GM19397 (cell line): Measurements from ENCODE around the gene PROZ.

Experiments
- ATAC-seq: cut with Tn5 transposase; IDR thresholded peaks from one replicate; pipeline ENCODE4 v1.9.1; 2021; ENCODE audit warnings: mild to moderate bottlenecking, moderate library complexity; ENCODE audit not compliant: unreplicated experiment

PROZ gene

GRCh38 chr13:113119166-113119821, 39.2 kb upstream of the PROZ start:
- no peak for ATAC-seq

- ATAC-seq: no peak
Measured at GRCh38 chr13:113119822-113120189, 38.6 kb upstream of the PROZ start.

- ATAC-seq: no peak
Measured at GRCh38 chr13:113120300-113121182, 37.9 kb upstream of the PROZ start.

DNA sequence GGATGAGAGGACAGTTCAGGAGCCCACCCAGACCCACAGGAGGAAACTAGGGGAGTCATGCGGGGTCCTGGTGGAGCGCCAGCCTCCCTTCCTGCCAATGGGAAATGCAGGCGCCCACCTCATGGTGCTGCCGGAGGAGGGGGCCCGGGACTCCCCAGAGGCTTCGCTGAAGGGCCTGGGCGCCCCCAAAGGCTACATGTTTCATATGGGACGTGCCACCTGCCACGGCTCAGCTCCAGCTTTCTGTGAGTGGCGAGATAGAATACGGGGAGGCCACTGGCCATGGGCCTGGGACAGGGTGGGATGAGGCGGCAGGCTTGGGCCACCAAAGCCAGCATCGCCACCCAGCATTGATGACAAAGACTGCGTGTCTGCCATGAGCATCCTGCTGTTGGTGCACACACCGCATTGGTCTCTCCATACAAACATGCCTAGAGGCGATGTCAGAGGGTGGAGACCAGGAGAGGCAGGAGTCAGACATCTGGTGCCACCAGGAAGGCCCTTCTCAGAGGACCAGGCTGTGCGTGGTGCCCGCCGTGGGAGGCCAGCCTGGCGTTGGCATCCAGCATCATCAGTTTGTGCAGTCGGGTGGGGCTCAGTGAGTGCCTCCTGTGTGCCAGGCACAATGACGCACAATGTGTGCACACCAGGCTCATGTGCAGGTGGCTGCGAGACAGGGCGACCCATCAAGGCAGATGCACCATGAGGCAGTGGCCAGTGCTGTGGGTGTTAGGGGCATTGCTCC, 37.1 kb upstream of the PROZ start:
- no peak for ATAC-seq

GRCh38 chr13:113121928-113122471, 36.4 kb upstream of the PROZ start:
- no peak for ATAC-seq

GRCh38 chr13:113122550-113123225, 35.8 kb upstream of the PROZ start, which contains the start of gene F10:
TSS of gene F10 (plus strand) at chr13:113122799. CDS start at chr13:113122856, 57 bp downstream.
- no peak for ATAC-seq

DNA sequence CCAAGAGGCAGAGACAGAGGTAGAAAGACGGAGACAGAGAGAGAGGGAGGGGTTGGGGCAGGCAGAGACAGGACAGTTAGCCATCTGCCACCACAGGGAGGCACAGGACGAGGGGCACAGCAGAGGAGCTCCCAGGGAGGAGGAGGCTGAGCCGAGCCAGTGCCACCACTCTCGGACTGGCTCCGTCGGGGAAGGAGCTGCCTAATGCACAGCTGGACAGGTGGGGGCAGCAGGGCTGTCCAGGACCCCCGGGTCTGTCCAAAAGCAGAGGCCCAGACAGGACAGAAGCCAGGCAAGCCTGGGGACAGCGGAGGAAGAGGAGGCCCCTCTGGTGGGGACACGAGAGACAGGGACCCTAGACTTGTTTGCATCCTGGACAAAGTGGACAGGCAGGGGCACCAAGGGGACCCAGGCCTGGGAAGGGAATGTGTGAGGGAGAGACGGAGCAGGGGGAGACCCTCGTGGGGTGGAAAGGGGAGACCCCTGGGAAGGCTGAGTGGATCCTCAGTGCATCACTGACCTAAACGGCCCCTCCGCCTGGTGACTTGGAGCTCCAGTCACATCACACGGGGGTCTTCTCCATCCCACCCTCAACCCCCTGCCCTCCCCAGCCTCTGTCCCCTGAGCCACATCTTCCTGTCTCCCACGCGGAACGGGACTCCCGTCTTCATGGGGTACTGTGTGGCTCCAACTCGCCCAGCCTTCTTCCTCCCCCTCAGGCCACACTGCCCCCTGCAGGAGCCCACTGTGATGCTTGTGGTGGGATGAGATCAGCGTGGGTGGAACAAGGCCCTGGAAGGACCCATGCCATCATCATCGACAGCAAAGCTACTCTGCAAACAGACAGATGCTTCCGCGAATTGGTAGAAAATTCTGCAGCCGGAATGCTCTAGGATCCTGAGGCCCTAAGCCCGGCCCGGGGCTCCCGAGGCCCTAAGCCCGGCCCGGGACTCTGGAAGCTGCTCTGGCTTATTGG, 34.9 kb upstream of the PROZ start:
- ATAC-seq: no peak

GRCh38 chr13:113124211-113124970, 34.1 kb upstream of the PROZ start:
- no peak for ATAC-seq

DNA sequence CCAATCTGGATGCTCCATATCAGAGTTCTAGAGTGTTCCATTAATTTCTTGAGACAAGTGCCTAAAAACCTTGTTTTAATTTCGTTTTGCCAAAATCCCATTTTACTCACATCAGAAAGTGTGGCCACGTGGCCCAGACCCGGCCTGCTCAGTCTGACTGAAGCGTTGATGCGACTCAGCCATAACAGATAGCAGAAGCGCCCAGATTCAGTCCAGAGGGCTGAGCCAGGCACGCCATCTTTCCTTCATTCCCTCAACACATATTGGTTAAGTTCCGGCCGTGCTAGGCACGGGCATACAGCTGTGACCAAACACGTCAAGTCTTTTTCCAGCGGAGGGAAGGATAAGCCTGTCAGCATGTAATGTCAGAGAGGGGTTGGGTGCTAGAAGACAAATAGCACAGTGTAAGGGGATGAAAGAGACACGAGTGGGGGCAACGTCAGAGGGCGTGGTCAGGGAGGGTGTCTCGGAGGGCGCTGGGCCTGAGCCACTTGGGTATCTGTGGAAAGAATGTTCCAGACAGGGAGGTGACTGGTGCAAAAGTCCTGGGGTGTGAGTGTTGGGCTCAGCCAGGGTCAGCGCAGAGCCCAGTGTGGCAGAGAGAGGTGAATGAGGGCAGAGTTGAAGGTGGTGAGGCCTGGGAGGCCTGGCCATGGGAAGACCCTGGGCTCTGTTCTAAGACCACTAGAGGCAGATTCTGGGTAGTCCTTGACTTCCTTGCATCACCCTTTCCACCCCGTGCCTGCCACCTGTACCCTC, 32.8 kb upstream of the PROZ start:
- ATAC-seq: no peak

DNA sequence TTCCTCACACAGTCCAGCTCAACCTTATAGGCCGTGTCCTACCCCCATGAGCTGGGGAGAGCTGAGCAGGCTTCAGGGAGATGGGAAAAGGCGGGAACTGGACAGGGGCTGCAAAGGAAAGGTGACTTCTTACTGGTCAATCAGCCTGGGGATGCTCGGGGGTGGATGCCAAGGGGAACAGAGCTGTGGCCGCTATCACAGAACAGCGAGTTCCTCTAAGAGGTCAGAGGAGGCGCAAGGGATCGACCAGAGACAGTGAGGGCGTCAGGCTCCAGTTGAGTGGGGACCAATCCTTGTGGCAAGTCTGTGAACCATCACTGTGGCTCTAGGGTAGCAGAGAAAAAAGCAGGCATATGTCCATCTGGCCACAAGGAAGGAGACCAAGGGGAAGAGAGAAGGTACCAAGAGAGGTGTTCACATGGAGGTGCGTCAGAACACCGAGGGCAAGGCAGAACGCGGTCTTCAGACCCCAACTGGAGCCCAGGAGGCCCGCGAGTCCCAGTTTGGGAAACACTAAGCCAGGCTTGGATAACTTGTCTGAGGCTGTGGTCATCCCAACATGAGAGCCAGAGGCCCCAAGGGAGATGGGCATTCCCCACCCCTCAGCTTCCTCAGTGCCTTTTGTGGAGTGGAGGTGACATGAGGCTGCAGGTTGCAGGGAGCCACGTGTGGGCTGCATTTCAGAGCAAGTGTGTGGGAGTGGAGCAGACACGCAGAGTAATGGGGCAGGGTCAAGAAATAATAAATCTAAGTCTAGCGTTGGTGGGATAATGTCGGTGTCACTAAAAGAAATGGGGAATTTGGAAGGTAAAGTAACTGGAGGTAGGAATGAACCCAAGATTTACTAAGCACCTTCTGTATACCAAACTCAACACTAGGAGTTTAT, 31.9 kb upstream of the PROZ start:
- ATAC-seq: no peak

DNA sequence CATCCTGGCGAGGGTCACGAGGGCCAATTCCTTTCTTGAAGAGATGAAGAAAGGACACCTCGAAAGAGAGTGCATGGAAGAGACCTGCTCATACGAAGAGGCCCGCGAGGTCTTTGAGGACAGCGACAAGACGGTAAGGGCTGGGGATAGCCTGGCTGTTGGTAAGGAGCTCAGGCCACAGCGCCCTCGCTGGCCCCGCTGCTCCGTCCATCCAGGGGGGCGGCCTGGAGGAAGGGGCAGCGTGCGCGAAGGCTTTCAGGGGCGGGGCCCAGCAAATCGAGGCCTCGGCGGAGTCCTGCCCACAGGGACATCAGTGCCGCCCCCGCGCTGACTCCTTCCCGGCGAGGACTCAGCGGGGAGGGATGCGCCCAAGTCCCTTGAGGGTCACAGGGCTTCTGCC, 29.0 kb upstream of the PROZ start:
- no peak for ATAC-seq

DNA sequence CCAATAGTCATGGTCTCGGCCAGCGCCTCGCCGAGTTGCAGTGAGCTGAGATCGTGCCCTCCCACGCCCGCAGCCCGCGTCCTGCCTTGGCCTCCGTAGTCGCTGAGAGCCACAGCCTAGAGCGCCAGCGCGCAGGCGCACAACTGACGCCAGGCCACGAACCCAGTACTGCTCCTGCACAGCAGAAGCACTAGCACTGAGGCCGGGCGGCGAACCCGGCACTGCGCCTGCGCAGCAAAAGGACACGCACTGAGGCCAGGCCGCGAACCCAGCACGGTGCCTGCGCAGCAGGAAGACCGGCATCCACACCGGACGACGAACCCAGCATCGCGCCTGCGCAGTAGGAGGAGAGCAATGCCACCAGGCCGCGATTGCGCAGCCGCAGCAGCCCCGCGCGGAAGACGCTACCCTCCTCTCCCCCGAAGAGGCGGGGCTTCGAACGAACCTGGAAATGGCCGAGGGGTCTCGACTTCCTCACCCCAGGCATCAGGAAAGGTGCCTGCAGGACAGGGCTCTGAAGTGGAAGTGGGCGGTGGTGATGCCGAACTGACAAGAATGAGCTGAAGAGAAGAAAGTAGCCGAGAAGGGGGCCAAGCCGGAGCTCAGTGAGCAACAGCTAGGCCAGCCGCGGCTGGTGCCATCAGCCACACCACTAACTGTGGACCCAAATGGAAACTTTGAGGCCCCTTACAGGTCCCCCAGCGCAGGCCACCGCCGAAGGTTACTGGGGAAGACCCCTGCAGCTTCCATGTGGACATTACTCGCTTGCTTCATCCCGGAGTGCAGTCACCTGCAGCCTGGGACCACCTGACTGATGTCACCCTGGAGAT, 28.3 kb upstream of the PROZ start:
- no peak for ATAC-seq

GRCh38 chr13:113135281-113135760, 23.1 kb upstream of the PROZ start:
- ATAC-seq: no peak

GRCh38 chr13:113137691-113138298, 20.7 kb upstream of the PROZ start:
- no peak for ATAC-seq

DNA sequence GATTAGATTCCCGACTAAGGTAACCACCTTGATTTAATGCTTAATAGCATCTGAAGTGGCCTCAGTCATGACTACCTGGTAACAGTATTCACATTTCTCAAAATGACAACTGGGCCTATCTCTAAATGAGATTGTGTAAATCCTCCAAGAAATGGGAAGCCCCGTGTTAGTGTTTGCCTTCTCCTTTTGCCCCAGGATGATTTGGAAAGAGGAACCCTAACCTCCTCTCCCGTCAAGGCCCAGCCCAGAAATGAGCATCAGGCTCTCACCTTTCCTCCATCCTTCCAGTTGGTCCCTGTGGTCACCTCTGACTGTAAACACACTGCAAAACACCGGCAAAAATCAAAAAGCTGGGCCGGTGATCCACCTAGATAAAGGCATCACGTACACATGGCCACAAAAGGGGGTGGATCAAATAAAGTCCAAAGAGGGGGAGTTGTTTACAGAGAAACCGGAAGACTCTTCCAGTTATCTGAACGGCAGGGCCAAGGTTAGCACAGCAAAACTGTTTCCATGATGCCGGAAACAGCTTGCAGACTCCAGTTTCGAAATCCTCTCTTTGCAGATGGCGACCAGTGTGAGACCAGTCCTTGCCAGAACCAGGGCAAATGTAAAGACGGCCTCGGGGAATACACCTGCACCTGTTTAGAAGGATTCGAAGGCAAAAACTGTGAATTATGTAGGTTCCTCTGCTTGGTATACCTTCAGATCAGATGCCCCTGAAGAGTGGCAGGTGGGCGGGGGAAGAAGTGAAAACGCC, 19.5 kb upstream of the PROZ start:
- no peak for ATAC-seq
